DND-41 (cell line): Measurements from ENCODE around the gene OSM.

Experiments used
- ATAC-seq: fragments of 200-7000 bp; cut with Tn5 transposase; 3 replicates; pipeline ENCODE4 v1.9.1; 2021; ENCODE audit warnings: low read depth; ENCODE audit not compliant: insufficient read depth
- DNase-seq: peaks from one replicate; pipeline ENCODE4 v3.0.0-alpha.2; 2020
- H2AFZ ChIP-seq: 2 replicates; pipeline ENCODE4 v1.6.0; 2012; ENCODE audit warnings: low read depth, low read length
- H3K27ac ChIP-seq: 2 replicates; pipeline ENCODE4 v1.5.1; 2012; ENCODE audit warnings: low read length, inconsistent platforms
- H3K27me3 ChIP-seq: fragments of 200-600 bp; sonication (generic); 2 replicates; pipeline ENCODE4 v1.6.0; 2012; ENCODE audit warnings: low read length, mild to moderate bottlenecking, inconsistent platforms; ENCODE audit not compliant: insufficient read depth, poor library complexity
- H3K36me3 ChIP-seq: 2 replicates; pipeline ENCODE4 v1.5.1; 2012; ENCODE audit warnings: low read length, inconsistent platforms; ENCODE audit not compliant: insufficient read depth
- H3K4me1 ChIP-seq: 2 replicates; pipeline ENCODE4 v1.5.1; 2012; ENCODE audit warnings: mild to moderate bottlenecking, low read length; ENCODE audit not compliant: insufficient read depth
- H3K4me2 ChIP-seq: 2 replicates; pipeline ENCODE4 v1.6.0; 2012; ENCODE audit warnings: mild to moderate bottlenecking, moderate library complexity, low read length, inconsistent platforms; ENCODE audit not compliant: insufficient read depth
- H3K4me3 ChIP-seq, 2 experiments: fragments of 200-600 bp in 1 of 2; shearing (Covaris generic) in 1 of 2; 2 replicates each; pipeline ENCODE4 v1.5.1; 2012 to 2016; ENCODE audit warnings: inconsistent platforms in 2 of 2, low read length in 2 of 2, mild to moderate bottlenecking in 2 of 2, low read depth in 1 of 2, moderate library complexity in 1 of 2
- H3K79me2 ChIP-seq: 2 replicates; pipeline ENCODE4 v1.6.0; 2012; ENCODE audit warnings: low read length, inconsistent platforms; ENCODE audit not compliant: insufficient read depth
- H3K9ac ChIP-seq: 2 replicates; pipeline ENCODE4 v1.6.0; 2012; ENCODE audit warnings: low read depth, mild to moderate bottlenecking, inconsistent platforms, low read length, moderate library complexity
- H3K9me3 ChIP-seq: 2 replicates; pipeline ENCODE4 v1.5.1; 2012; ENCODE audit warnings: low read length, moderate library complexity, mild to moderate bottlenecking, inconsistent platforms; ENCODE audit not compliant: insufficient read depth, severe bottlenecking
- H4K20me1 ChIP-seq: 2 replicates; pipeline ENCODE4 v1.6.0; 2012; ENCODE audit warnings: low read length; ENCODE audit not compliant: insufficient read depth
- CTCF ChIP-seq: IDR thresholded peaks from 2 replicates; pipeline ENCODE4 v1.5.1; 2012; ENCODE audit warnings: borderline replicate concordance, low read length, moderate library complexity, mild to moderate bottlenecking; ENCODE audit not compliant: poor library complexity, severe bottlenecking; ENCODE audit errors: extremely low read depth
- EZH2 ChIP-seq: IDR thresholded peaks from 3 replicates; pipeline ENCODE4 v1.6.1; 2012; ENCODE audit warnings: borderline replicate concordance, low read depth, mild to moderate bottlenecking, moderate library complexity, low read length, inconsistent platforms; ENCODE audit not compliant: severe bottlenecking

The OSM gene

GRCh38 chr22:30221121-30221992, 45.3 kb downstream of the OSM start:
- Histone ChIP-seq H3K4me3 (peak overlapping the region in 1 of 2 experiments; percentile 35; a peak in 2 of 4 replicates), H3K9ac (peak overlapping the region; percentile 52), H4K20me1 (no peaks in the 10 kb centered on the region), H3K27me3 (no peaks in the 10 kb centered on the region), H2AFZ (peak overlapping the region; percentile 3; the same call in 1 of the 2 replicates), H3K79me2 (no peaks in the 10 kb centered on the region), H3K27ac (peak overlapping the region; percentile 86), H3K4me1 (peaks cover 60% of the 10 kb centered on the region), H3K9me3 (no peaks in the 10 kb centered on the region), H3K36me3 (no peaks in the 10 kb centered on the region), H3K4me2 (peak overlapping the region; percentile 60)
- peak; percentile 98 for DNase-seq
- ATAC-seq, result peak; percentile 88
- TF ChIP-seq EZH2 (no peak), CTCF (peak; percentile 19)

GRCh38 chr22:30220338-30221012, 46.2 kb downstream of the OSM start:
- peak overlapping the region; percentile 86 for H3K27ac ChIP-seq
- peak overlapping the region; percentile 60 for H3K4me2 ChIP-seq
- peaks cover 58% of the 10 kb centered on the region for H3K4me1 ChIP-seq
- H3K27me3 ChIP-seq, result no peaks in the 10 kb centered on the region
- peak overlapping the region in 1 of 2 experiments; percentile 35; a peak in 1 of 4 replicates for H3K4me3 ChIP-seq
- H3K9ac ChIP-seq, result peak overlapping the region; percentile 52
- no peak overlapping the region for H2AFZ ChIP-seq
- H3K9me3 ChIP-seq, result no peaks in the 10 kb centered on the region
- no peaks in the 10 kb centered on the region for H3K36me3 ChIP-seq
- TF ChIP-seq EZH2, result no peak
- no peak for TF ChIP-seq CTCF
- no peaks in the 10 kb centered on the region for H3K79me2 ChIP-seq
- DNase-seq (no peak), ATAC-seq (no peak)
- H4K20me1 ChIP-seq, result no peaks in the 10 kb centered on the region

DNA sequence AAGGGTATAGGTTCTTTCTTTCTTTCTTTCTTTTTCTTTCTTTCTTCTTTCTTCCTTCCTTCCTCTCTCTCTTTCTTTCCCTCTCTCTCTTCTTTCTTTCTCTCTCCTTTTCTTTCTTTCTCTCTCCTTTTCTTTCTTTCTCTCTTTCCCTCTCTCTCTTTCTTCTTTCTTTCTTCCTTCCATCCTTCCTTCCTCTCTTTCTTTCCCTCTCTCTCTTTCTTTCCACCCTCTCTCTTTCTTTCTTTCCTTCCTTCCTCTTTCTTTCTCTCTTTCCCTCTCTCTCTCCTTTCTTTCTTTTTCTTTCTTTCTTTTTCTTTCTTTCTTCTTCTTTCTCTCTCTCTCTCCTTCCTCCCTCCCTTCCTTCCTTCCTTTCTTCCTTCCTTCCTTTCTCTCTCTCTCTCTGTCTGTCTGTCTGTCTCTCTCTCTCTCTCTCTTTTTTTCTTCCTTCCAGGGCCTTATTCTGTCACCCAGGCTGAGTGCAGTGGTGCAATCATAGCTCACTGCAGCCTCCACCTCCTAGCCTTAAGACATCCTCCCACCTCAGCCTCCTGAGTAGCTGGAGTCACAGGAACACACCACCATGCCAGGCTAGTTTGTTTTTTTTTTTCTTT, 46.9 kb downstream of the OSM start:
- no peak overlapping the region; the same call in 1 of the 2 replicates for H2AFZ ChIP-seq
- H3K4me1 ChIP-seq, result peaks cover 57% of the 10 kb centered on the region
- no peak overlapping the region for H3K4me2 ChIP-seq
- ATAC-seq (no peak), DNase-seq (peak; percentile 39)
- no peaks in the 10 kb centered on the region for H3K79me2 ChIP-seq
- TF ChIP-seq CTCF (no peak), EZH2 (no peak)
- no peaks in the 10 kb centered on the region for H3K36me3 ChIP-seq
- no peaks in the 10 kb centered on the region for H3K9me3 ChIP-seq
- H3K27ac ChIP-seq, result peak overlapping the region; percentile 86
- no peaks in the 10 kb centered on the region for H3K27me3 ChIP-seq
- no peaks in the 10 kb centered on the region for H4K20me1 ChIP-seq
- H3K9ac ChIP-seq, result peak overlapping the region; percentile 52
- H3K4me3 ChIP-seq, result no peak overlapping the region
